IPS DF 6.9 (cell line): Measurements from ENCODE around the gene C17orf113.

ENCODE experiments used
- DNase-seq: peaks from one replicate; pipeline ENCODE4 v3.0.0-alpha.2; 2013; ENCODE audit warnings: low read depth, low spot score
- H3K27ac ChIP-seq: one replicate; pipeline ENCODE4 v1.5.1; 2013; ENCODE audit warnings: low read length, control low read depth
- H3K27me3 ChIP-seq: 2 replicates; pipeline ENCODE4 v1.6.1; 2013; ENCODE audit warnings: mild to moderate bottlenecking, low read length; ENCODE audit not compliant: control insufficient read depth, insufficient read depth
- H3K36me3 ChIP-seq: 2 replicates; pipeline ENCODE4 v1.6.1; 2013; ENCODE audit warnings: low read length; ENCODE audit not compliant: control insufficient read depth, insufficient read depth
- H3K4me1 ChIP-seq: 2 replicates; pipeline ENCODE4 v1.6.1; 2013; ENCODE audit warnings: low read length; ENCODE audit not compliant: control insufficient read depth, insufficient read depth
- H3K4me3 ChIP-seq: 2 replicates; pipeline ENCODE4 v1.5.1; 2013; ENCODE audit warnings: mild to moderate bottlenecking, low read length
- H3K9me3 ChIP-seq: 2 replicates; pipeline ENCODE4 v1.6.1; 2013; ENCODE audit warnings: low read length, inconsistent platforms; ENCODE audit not compliant: control insufficient read depth, insufficient read depth
- WGBS: extraction: QIAGEN DNeasy Blood & Tissue Kit; methylation state at CpG from one replicate; pipeline ENCODE4 v1.1.7; 2013; ENCODE audit warnings: mixed read lengths, missing lambda C conversion rate; ENCODE audit not compliant: insufficient read length, insufficient coverage; 5-methylcytosine and 5-hydroxymethylcytosine counted together

C17orf113 gene

GRCh38 chr17:42041619-42042018, 8.8 kb downstream of the C17orf113 start:
- no peaks in the 10 kb centered on the region for H3K9me3 ChIP-seq
- H3K4me3 ChIP-seq: no peak overlapping the region
- no peaks in the 10 kb centered on the region for H3K27me3 ChIP-seq
- no peak overlapping the region for H3K27ac ChIP-seq
- no peaks in the 10 kb centered on the region for H3K36me3 ChIP-seq
- no peak for DNase-seq
- no peaks in the 10 kb centered on the region; the same call in 1 of the 2 replicates for H3K4me1 ChIP-seq

DNA sequence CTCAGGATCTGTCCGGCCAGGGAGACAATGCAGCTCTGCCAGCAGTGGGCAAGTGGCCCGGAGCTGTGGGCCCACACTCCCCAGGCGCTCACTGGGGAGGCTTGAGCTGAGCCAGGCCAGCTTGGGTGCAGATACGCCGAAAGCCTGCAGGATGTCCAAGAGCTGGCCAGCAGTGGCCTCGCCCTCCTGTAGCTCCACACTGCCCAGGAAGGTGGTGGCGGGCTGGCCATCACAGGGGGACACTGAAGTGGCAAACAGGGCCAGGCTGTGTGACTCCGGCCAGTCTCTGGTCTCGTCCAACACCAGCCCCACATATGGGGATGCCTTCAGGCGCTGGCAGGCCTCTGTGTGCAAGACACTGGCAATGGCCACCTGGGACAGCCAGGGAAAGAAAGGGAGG, 9.6 kb downstream of the C17orf113 start:
- no peaks in the 10 kb centered on the region for H3K27me3 ChIP-seq
- no peaks in the 10 kb centered on the region for H3K36me3 ChIP-seq
- DNase-seq: no peak
- no peak overlapping the region for H3K27ac ChIP-seq
- H3K4me1 ChIP-seq: no peaks in the 10 kb centered on the region; the same call in 1 of the 2 replicates
- no peaks in the 10 kb centered on the region for H3K9me3 ChIP-seq
- no peak overlapping the region for H3K4me3 ChIP-seq
- no CpG with 5 or more reads among the region's 10 CpGs for WGBS

DNA sequence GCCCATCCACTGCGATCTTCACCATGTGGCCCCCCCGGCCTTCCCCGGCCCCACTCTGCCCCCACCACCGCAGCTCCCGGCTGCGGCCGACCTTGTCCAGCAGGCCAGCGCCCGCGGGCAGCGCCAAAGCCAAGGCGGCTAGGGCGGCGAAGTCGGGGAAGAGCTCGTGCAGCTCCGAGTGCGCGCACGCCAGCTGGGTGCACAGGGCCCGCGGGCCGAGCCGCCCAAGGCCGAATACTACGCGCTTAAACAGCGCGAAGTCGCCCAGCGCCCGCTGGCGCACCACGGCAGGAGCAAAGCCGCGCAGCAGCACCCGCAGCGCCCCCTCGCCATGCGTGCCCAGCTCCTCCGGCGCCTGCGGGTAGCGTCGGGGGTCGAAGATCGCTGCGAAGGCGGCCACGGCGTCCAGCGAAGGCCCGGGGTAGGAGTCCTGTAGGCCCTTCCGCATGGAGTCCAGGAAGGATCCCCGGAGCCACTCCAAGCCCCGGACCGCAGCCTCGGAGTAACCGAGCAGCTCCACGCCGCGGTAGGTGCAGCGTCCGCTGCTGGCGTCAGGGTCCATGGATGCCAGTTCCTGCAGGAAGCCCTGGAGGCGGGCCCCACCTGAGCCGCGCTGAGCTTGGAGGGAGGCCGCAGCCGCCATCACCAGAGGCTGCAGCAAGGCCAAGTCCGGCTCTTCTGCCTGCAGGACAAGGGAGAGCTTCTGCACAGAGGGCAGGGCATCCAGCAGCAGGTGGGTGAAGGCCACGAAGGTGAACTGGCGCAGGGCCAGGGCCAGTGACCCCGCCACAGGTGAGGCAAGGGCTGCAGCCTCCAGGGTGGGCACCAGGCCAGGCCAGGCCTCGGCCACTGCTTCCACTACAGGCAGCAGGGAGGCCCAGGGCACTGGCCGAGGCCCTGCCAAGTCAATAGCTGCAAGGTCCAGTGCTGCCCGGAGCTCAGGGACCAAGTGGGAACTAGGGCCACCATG, 10.3 kb downstream of the C17orf113 start:
- no peak overlapping the region for H3K27ac ChIP-seq
- H3K4me1 ChIP-seq: no peaks in the 10 kb centered on the region; the same call in 1 of the 2 replicates
- no peak overlapping the region for H3K4me3 ChIP-seq
- H3K27me3 ChIP-seq: no peaks in the 10 kb centered on the region
- no peak for DNase-seq
- no peaks in the 10 kb centered on the region for H3K36me3 ChIP-seq
- no peaks in the 10 kb centered on the region for H3K9me3 ChIP-seq
- no CpG with 5 or more reads among the region's 77 CpGs for WGBS

DNA sequence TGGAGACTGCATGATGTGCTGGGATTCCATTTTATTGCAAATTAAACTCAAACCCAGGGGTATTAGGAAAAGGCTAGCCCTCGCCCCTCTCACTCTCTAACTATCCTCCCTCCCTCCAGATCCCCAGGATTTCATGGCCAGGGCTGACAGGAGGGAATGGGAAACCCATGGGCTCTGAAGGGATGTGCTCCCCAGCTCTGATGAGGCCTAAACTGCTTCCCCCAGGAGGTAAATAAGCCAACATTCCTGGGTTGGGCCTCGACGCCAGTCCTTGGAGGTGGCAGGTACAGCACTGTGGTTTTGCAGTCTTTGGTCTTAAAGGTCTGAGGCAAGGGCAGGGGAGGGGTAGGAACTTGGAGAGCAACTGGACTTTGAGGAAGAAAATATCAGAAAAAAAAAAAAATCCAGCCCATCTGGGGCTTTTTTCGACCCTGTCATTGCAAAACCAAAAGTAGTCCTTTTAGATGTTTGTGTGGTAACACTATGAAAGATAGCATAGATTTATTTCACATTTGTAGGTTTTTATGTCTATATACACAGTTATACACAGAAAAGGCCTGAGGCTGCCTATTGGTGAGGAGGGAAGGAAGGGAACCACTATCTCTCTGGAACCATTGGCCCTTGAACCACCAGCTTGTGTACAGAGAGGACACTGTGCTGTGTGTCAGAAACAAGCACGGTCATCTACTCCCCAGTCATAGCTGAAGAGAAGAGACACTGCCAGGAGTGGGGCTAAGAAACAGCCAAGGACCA, 12.0 kb downstream of the C17orf113 start:
- no CpG with 5 or more reads among the region's 5 CpGs for WGBS
- H3K9me3 ChIP-seq: no peaks in the 10 kb centered on the region
- no peak overlapping the region for H3K27ac ChIP-seq
- DNase-seq: no peak
- no peaks in the 10 kb centered on the region for H3K36me3 ChIP-seq
- H3K27me3 ChIP-seq: no peaks in the 10 kb centered on the region
- no peak overlapping the region for H3K4me3 ChIP-seq
- H3K4me1 ChIP-seq: no peaks in the 10 kb centered on the region; the same call in 1 of the 2 replicates

DNA sequence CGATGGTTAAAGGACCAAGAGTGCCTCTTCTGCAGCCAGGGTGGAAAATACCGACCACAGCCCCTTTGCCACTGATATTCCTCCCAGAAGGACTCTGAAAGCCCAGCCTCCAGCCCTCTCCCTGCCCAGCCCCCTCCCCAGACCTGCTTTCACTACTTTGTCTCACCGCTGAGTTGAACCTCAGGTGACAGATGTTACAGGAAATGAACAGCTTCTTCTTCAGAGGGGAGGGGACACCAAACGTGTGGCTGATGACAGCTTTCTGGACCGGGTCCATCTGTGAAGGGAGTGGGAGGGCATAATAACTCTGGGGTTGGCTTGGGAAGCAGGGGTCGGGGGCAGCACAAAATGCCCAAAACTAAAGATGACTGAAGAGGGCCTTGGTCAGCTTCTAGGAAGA, 16.3 kb downstream of the C17orf113 start:
- Histone ChIP-seq H3K4me1 (no peaks in the 10 kb centered on the region), H3K27me3 (no peaks in the 10 kb centered on the region), H3K27ac (no peak overlapping the region), H3K36me3 (no peaks in the 10 kb centered on the region), H3K9me3 (no peaks in the 10 kb centered on the region), H3K4me3 (no peak overlapping the region)
- WGBS: no CpG with 5 or more reads among the region's 6 CpGs
- no peak for DNase-seq

- no peak for DNase-seq
- no CpG with 5 or more reads among the region's 6 CpGs for WGBS
- no peaks in the 10 kb centered on the region for H3K27me3 ChIP-seq
- H3K4me3 ChIP-seq: no peak overlapping the region
- H3K9me3 ChIP-seq: no peaks in the 10 kb centered on the region
- no peak overlapping the region for H3K27ac ChIP-seq
- peaks cover 8% of the 10 kb centered on the region; the same call in 1 of the 2 replicates for H3K4me1 ChIP-seq
- H3K36me3 ChIP-seq: 0 out of 2 replicates have a peak, but pooled peaks cover 3% of the 10 kb centered on the region
Measured at GRCh38 chr17:42031584-42031983, 18.8 kb downstream of the C17orf113 start.

GRCh38 chr17:42028791-42029127, 21.6 kb downstream of the C17orf113 start:
- Histone ChIP-seq H3K27ac (no peak overlapping the region), H3K4me1 (peaks cover 8% of the 10 kb centered on the region; the same call in 1 of the 2 replicates), H3K9me3 (no peaks in the 10 kb centered on the region), H3K36me3 (peaks cover 8% of the 10 kb centered on the region), H3K4me3 (no peak overlapping the region), H3K27me3 (no peaks in the 10 kb centered on the region)
- WGBS: no CpG with 5 or more reads among the region's 7 CpGs
- DNase-seq: no peak

DNA sequence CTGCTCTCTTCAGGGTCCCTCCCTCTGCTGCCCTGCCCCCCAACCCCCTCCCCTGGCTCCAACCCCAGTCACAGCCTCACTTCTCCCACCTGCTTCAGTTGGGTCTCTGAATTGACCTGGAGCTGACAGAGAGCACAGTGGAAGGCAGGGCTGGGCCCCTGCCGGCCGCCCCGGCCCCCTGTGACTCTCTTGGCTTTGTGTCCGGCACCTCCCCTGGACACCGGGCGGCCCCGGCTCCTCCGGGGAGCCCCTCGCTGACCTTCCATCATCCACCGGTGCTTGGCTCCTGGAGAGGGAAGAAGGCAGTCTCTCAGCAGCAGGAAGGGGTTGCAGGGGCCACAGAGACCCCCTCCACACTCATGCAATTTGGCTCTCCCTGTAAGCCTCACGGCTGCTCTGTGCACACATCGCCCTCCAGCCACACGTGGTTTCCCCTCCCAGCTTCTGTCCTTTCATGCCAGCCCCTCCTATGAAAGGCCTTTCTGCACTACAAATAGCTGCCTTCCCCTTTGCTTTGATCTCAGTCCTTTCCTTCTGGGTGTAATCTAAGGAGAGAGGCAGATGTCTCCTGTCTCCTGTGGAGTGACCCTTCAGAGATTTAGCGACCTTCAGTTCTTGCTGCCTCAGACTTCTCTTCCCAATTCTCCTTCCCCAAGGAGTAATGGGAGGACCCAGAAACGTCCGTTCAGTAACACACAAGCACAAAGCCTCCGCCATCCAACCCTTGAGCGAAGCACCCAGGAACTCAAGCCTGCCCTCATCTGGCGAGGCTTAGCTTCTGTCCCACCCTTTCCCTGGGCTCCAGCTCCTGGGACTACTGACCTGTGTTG, 22.2 kb downstream of the C17orf113 start:
- peaks cover 8% of the 10 kb centered on the region; the same call in 1 of the 2 replicates for H3K4me1 ChIP-seq
- H3K4me3 ChIP-seq: no peak overlapping the region
- peaks cover 13% of the 10 kb centered on the region for H3K36me3 ChIP-seq
- no CpG with 5 or more reads among the region's 19 CpGs for WGBS
- H3K27me3 ChIP-seq: no peaks in the 10 kb centered on the region
- no peak for DNase-seq
- no peak overlapping the region for H3K27ac ChIP-seq
- no peaks in the 10 kb centered on the region for H3K9me3 ChIP-seq

DNA sequence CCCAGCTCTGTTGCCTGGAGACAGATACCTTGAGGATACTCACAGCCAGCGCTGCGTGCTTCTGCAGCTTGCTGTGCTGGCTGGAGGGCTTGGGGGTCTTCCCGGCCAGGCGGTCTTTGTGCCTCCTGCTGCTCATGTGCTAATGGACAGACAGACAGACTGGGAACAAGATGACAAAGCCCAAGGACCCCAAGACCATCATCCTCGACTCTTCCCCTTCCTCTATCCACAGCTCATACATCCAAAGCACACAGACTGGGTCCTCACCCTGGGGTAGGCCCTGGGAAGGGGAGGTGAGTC, 22.9 kb downstream of the C17orf113 start:
- Histone ChIP-seq H3K36me3 (peaks cover 17% of the 10 kb centered on the region), H3K4me1 (peaks cover 8% of the 10 kb centered on the region; the same call in 1 of the 2 replicates), H3K27ac (no peak overlapping the region), H3K4me3 (no peak overlapping the region), H3K9me3 (no peaks in the 10 kb centered on the region), H3K27me3 (no peaks in the 10 kb centered on the region)
- no peak for DNase-seq
- WGBS: no CpG with 5 or more reads among the region's 5 CpGs
